ENCODE data around the gene SLC35F6.
"Not testable (repeated sequence)": the region's sequence is repeated elsewhere in the genome, so short reads cannot be mapped to it uniquely, and the experiment has no call there.

The SLC35F6 gene

GRCh38 chr2:26730549-26731344 lies 33.3 kb upstream of the SLC35F6 start:
- DNase-seq (ENCODE audit: low spot score), result no peak

- no peak for DNase-seq (ENCODE audit: low spot score)
Observed at GRCh38 chr2:26731714-26732113, 32.4 kb upstream of the SLC35F6 start.

GRCh38 chr2:26732446-26732845 lies 31.6 kb upstream of the SLC35F6 start:
- DNase-seq (ENCODE audit: low spot score), result no peak

- no peak for DNase-seq (ENCODE audit: low spot score)
Observed at GRCh38 chr2:26733413-26733812, 30.7 kb upstream of the SLC35F6 start.

- DNase-seq (ENCODE audit: low spot score), result no peak
Observed at GRCh38 chr2:26735097-26735496, 29.0 kb upstream of the SLC35F6 start.

GRCh38 chr2:26735883-26736588 lies 28.0 kb upstream of the SLC35F6 start:
- DNase-seq (ENCODE audit: low spot score), result no peak

- DNase-seq (ENCODE audit: low spot score), result no peak
Observed at GRCh38 chr2:26737221-26737620, 26.9 kb upstream of the SLC35F6 start.

GRCh38 chr2:26738481-26738880 lies 25.6 kb upstream of the SLC35F6 start:
- DNase-seq (ENCODE audit: low spot score), result no peak

GRCh38 chr2:26739514-26739913 lies 24.6 kb upstream of the SLC35F6 start:
- DNase-seq (ENCODE audit: low spot score), result no peak

GRCh38 chr2:26740346-26740745 lies 23.7 kb upstream of the SLC35F6 start:
- no peak for DNase-seq (ENCODE audit: low spot score)

- no peak for DNase-seq (ENCODE audit: low spot score)
Observed at GRCh38 chr2:26740890-26741302, 23.2 kb upstream of the SLC35F6 start.

GRCh38 chr2:26742048-26742770 lies 21.9 kb upstream of the SLC35F6 start:
- DNase-seq (ENCODE audit: low spot score), result no peak

GRCh38 chr2:26743852-26744251 lies 20.2 kb upstream of the SLC35F6 start:
- no peak for DNase-seq (ENCODE audit: low spot score)

GRCh38 chr2:26744953-26745352 lies 19.1 kb upstream of the SLC35F6 start:
- no peak for DNase-seq (ENCODE audit: low spot score)

- DNase-seq (ENCODE audit: low spot score), result peak; percentile 64
Observed at GRCh38 chr2:26745609-26746327, 18.3 kb upstream of the SLC35F6 start.

GRCh38 chr2:26746934-26747333 lies 17.1 kb upstream of the SLC35F6 start:
- no peak for DNase-seq (ENCODE audit: low spot score)

- not testable (repeated sequence) for DNase-seq (ENCODE audit: low spot score)
Observed at GRCh38 chr2:26749787-26750420, 14.2 kb upstream of the SLC35F6 start.

- not testable (repeated sequence) for DNase-seq (ENCODE audit: low spot score)
Observed at GRCh38 chr2:26750467-26750866, 13.6 kb upstream of the SLC35F6 start.

GRCh38 chr2:26752656-26753055 lies 11.4 kb upstream of the SLC35F6 start:
- DNase-seq (ENCODE audit: low spot score), result no peak

GRCh38 chr2:26754539-26754938 lies 9.5 kb upstream of the SLC35F6 start:
- DNase-seq (ENCODE audit: low spot score), result no peak

- DNase-seq (ENCODE audit: low spot score), result no peak
Observed at GRCh38 chr2:26754972-26755670, 9.0 kb upstream of the SLC35F6 start.
